GM18870 (cell line): ENCODE measurements around the gene ZNF710.
"Not testable (repeated sequence)": the region's sequence is repeated elsewhere in the genome, so short reads cannot be mapped to it uniquely, and the experiment has no call there.

Experiments used
- ATAC-seq: cut with Tn5 transposase; IDR thresholded peaks from one replicate; pipeline ENCODE4 v1.9.1; 2021; ENCODE audit warnings: moderate library complexity; ENCODE audit not compliant: unreplicated experiment

ZNF710 gene

GRCh38 chr15:90055182-90055581, 54.1 kb downstream of the ZNF710 start:
- no peak for ATAC-seq

- no peak for ATAC-seq
Observed at GRCh38 chr15:90056529-90056928, 55.4 kb downstream of the ZNF710 start.

- ATAC-seq = no peak
Observed at GRCh38 chr15:90058308-90058707, 57.2 kb downstream of the ZNF710 start.

- ATAC-seq = no peak
Observed at GRCh38 chr15:90058775-90059174, 57.7 kb downstream of the ZNF710 start.

- peak; percentile 90 for ATAC-seq
Observed at GRCh38 chr15:90059208-90059985, 58.3 kb downstream of the ZNF710 start.

- ATAC-seq = no peak
Observed at GRCh38 chr15:90060797-90061196, 59.7 kb downstream of the ZNF710 start.

- no peak for ATAC-seq
Observed at GRCh38 chr15:90062023-90062442, 60.9 kb downstream of the ZNF710 start.

DNA sequence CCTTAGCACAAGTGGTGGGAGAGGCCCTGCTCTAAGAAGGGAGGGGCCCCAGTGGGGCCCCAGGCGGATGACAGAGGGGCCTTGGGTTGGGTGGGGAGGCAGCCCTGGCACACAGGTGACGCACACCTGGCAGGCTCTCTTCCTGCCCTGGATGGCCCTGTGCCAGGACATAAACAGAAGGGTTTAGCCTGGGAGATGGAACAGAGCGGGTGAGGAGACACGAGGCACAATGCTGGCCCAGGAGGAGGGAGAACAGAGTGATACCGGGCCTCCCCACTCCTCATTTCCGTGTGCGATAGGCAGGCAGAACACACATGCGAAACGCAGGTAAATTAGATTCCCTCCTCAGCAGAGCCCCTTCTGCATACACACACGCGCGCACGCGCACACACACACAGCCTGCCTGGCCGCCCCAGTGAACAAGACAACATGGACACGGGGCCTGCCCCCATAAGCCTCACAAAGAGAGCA, 61.4 kb downstream of the ZNF710 start:
- no peak for ATAC-seq

DNA sequence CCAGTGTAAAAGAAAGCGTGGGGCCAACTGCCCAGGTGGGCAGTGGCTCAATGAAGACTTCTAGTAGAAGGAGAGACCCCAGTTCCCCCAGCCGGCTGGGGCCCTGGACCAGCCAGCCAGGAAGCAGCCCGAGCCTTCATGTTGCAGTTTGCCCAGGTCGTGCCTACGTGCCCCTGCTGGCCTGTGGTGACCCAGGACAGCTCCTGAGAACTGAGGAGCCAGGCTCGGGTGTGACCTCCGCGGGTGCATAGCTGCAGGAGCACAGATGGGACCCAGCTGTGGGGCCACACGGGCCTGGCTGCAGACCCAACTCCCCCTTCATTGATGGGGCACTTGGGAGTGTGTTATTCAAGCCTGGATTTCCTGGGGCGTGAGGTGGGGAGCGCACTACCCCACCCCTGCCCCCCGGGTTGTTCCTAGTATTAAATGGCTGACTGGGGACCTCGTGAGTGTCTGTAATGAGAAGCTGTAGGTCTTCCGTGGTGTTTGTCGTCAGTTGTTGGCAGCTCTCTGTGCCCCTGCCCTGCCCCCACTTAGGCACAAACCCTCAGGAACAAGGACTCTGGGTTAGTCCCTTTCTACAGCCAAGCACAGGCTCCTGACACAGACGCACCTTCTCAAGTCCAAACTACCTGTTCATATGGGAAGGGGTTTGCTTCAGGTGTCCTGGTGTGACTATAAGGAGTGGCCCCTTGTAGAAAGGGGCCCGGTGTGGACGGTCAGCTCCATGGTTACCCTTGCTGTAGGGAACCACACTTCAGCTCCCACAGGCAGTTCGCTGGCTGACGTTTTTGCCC, 62.0 kb downstream of the ZNF710 start:
- ATAC-seq = no peak

DNA sequence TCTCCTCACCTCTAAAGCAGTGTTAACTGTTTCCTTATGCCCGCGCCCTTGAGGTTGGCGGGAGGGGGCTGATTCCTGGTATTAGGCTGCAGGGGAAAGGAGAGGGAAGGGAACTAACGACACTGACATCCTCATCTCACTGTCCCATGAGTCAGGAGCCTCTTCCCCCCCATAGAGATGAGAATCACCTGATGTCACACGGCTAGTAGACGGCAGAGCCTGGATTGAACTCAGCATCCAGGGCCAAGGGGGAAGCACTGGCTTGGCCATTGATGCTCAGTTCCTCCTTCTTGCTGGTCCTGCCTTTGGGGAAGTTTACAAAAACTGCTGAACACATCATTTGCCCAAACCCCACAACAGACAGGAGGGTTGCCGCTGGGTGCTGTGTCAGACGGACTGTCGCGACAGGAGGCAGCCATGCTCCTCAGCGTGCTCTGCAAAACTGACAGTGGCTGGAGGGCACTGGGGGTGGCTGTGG, 62.7 kb downstream of the ZNF710 start:
- ATAC-seq = no peak

GRCh38 chr15:90064911-90065681, 64.0 kb downstream of the ZNF710 start:
- ATAC-seq = no peak

DNA sequence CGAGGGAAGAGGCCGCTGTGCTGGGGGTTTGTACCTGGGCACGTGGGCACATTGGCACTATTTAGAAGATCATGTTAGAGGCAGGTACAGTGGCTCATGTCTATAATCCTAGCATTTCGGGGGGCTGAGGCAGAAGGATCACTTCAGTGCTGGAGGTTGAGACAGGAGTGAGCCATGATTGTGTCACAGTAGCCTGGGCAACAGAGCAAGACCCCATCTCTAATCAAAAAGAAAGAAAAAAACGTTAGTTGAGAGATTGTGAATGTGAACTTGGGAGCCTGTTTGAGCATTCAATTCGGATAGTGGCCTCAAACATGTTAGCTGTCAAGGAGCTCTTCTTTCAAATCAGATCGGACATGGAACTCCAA, 64.5 kb downstream of the ZNF710 start:
- ATAC-seq = no peak

DNA sequence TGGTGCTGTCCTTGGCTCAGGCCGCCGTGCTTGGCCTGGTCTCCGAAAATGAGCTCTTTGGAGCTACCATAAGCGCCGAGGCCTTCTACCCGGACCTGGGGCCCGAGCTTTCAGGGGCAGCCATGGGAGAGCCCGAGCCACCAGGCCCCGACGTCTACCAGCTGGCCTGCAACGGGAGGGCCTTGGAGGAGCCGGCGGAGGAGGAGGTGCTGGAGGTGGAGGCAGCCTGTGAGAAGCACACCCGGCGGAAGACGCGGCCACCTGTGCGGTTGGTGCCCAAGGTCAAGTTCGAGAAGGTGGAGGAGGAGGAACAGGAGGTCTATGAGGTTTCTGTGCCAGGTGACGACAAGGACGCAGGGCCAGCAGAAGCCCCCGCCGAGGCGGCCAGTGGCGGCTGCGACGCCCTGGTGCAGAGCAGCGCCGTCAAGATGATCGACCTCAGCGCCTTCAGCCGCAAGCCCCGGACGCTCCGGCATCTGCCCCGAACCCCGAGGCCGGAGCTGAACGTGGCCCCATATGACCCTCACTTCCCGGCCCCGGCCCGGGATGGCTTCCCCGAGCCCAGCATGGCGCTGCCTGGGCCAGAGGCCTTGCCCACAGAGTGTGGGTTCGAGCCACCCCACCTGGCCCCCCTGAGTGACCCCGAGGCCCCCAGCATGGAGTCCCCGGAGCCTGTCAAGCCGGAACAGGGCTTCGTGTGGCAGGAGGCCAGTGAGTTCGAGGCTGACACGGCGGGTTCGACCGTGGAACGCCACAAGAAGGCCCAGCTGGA, 66.2 kb downstream of the ZNF710 start:
- no peak for ATAC-seq

- ATAC-seq = no peak
Observed at GRCh38 chr15:90067953-90068606, 67.0 kb downstream of the ZNF710 start.

GRCh38 chr15:90070623-90071022, 69.5 kb downstream of the ZNF710 start:
- not testable (repeated sequence) for ATAC-seq

- ATAC-seq = no peak
Observed at GRCh38 chr15:90071220-90071807, 70.2 kb downstream of the ZNF710 start.

GRCh38 chr15:90072978-90073640, 72.0 kb downstream of the ZNF710 start:
- no peak for ATAC-seq

DNA sequence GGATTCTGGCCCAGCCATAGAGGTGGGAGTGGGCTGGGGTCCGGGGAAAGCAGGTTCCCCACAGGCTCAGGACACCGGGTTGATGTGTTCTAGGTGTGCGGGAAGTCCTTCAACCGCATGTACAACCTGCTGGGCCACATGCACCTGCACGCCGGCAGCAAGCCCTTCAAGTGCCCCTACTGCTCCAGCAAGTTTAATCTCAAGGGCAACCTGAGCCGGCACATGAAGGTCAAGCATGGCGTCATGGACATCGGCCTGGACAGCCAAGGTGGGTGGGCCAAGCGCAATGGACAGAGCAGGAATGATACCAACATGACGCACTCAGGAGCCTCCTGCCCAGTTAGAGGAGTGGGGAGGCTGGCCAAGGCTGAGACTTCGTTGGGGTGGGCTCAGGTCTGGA, 72.9 kb downstream of the ZNF710 start:
- ATAC-seq = no peak

GRCh38 chr15:90074916-90075315, 73.8 kb downstream of the ZNF710 start:
- no peak for ATAC-seq
